ENCODE results near the gene ARFRP1.

DNA sequence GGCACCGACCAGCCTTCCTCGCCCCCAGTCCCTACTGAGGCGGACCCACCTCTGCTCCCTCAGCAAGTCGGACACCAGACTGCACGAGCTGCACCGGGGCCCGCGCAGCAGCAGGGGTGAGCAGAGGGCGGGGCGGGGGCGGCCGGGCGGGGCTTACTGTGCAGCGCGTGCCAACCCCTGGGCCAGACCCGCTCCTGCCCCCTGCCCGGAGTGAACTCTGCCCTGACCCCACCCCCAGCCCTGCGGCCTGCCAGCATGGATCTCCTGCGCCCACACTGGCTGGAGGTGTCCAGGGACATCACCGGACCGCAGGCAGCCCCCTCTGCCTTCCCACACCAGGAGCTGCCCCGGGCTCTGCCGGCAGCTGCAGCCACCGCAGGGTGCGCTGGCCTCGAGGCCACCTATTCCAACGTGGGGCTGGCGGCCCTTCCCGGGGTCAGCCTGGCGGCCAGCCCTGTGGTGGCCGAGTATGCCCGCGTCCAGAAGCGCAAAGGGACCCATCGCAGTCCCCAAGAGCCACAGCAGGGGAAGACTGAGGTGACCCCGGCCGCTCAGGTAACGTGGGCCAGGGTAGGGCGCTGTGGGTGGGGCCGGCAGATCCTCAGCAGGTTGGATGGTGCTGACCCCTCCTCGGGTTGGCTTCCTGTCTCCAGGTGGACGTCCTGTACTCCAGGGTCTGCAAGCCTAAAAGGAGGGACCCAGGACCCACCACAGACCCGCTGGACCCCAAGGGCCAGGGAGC is 30.3 kb upstream of the ARFRP1 start:
- no peak for TF ChIP-seq EZH2 (IDR thresholded peaks at IDR 0.05; ENCODE audit: borderline replicate concordance, low read length)
- TF ChIP-seq CTCF (IDR thresholded peaks at IDR 0.05; ENCODE audit: low read length): no peak
